HG02610 (cell line): ENCODE results near the gene F2RL2.

ENCODE experiments used
- ATAC-seq: cut with Tn5 transposase; IDR thresholded peaks from one replicate; pipeline ENCODE4 v1.9.1; 2021; ENCODE audit warnings: mild to moderate bottlenecking, moderate library complexity; ENCODE audit not compliant: unreplicated experiment

The F2RL2 gene

DNA sequence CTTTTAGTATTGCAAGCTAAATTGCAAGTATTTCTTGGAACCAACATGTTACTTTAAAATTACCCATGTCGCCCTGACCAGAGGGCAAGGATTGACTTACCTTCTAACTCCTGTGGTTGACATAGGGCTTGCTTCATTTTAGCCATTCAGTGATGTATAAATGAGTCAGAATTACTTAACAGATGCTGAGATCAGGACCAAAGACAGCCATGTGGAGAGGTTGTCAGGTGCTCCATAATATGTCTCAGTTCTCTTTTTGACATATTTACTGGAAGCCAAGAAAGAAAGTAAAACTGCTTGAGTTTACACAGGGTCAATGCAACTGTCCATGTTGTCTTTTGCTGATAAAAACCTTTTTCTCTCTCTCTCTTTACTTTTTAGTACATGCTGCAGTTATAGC, 33.2 kb downstream of the F2RL2 start:
- ATAC-seq: peak; percentile 98

- ATAC-seq: no peak
Measured at GRCh38 chr5:76586531-76586930, 36.7 kb downstream of the F2RL2 start.

GRCh38 chr5:76585783-76586217, 37.4 kb downstream of the F2RL2 start:
- ATAC-seq: no peak

GRCh38 chr5:76583163-76584047, 39.8 kb downstream of the F2RL2 start:
- no peak for ATAC-seq

- ATAC-seq: peak; percentile 83
Measured at GRCh38 chr5:76582230-76583162, 40.7 kb downstream of the F2RL2 start.

GRCh38 chr5:76580981-76581380, 42.2 kb downstream of the F2RL2 start:
- no peak for ATAC-seq

DNA sequence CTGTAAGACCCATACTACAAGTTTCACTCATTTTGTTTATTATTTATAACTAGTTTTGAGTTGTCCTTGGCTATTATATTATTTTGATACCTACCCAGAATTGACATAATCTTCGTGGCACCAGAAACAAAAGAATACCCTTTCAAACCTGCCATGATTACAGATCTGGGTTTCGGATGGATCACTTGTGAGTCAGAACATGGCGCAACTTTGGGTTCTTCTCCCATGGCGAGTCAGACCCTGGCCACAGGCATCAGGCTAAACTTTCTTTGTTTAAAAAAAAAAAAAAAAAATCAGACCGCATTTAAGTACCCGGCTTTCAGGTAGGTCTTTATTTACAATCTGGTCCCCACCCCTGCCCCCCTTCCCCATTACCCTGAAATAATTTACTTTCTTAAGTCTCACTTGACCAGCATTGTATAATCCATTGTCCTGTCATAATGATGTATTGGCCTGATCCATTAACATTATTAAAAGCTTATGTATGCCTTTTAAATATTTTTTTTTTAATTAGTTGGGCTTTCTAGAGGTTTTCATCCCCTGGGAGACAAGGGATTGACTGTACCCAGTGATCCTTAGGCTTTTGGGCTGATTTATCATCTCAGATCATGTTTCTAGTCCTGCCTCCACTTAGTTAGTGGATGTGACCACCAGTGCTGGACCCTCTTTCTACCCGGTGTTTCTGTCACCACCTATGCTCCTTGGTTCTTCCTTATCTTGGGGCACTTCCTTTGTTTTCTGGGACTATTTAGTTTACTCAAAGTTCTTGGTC, 43.9 kb downstream of the F2RL2 start:
- ATAC-seq: no peak

- ATAC-seq: no peak
Measured at GRCh38 chr5:76576996-76577395, 46.2 kb downstream of the F2RL2 start.

DNA sequence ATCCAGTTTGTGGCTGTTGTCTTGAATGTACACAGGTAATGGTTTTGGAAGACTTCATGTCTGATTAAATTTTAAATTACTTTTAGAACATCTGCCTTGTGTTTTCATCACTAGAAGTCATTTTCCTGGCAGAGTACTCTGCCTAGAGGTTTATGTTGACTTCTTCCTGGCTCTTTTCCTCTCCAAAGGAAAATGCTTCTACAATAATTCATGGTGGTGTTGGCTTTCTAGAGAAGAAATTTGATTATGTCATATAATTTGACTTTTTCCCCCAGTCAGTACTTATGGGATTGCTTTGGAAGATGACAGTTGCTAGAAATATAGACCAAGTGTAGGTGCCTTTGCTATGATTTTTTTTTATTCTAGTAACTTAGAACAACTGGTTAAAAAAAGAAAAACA, 46.8 kb downstream of the F2RL2 start:
- ATAC-seq: no peak

- no peak for ATAC-seq
Measured at GRCh38 chr5:76571559-76571958, 51.6 kb downstream of the F2RL2 start.

GRCh38 chr5:76570153-76570552, 53.0 kb downstream of the F2RL2 start:
- ATAC-seq: no peak
